GM21825 (cell line): Measurements from ENCODE around the gene ADSL.

Experiments used
- ATAC-seq: cut with Tn5 transposase; IDR thresholded peaks from one replicate; pipeline ENCODE4 v1.9.1; 2021; ENCODE audit warnings: mild to moderate bottlenecking, moderate library complexity; ENCODE audit not compliant: unreplicated experiment

ADSL gene

DNA sequence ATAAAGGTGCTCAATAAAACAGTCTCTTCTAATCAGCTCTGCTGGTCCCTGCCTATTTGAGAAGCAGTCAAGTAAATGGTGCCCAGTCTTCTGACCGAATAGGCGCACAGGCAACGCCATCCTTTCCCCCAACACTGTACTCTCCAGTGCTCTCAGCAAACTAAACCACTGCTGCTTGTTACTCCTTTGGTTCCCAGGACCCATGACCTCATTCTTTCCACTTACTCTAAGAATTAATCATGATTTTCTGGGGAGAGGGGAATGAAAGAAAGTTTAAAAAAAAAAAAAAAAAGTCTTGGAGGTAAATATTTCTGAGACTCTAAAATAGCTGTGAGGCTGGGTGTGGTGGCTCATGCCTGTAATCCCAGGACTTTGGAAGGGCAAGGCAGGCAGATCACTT is 87.8 kb downstream of the ADSL start:
- no peak for ATAC-seq

DNA sequence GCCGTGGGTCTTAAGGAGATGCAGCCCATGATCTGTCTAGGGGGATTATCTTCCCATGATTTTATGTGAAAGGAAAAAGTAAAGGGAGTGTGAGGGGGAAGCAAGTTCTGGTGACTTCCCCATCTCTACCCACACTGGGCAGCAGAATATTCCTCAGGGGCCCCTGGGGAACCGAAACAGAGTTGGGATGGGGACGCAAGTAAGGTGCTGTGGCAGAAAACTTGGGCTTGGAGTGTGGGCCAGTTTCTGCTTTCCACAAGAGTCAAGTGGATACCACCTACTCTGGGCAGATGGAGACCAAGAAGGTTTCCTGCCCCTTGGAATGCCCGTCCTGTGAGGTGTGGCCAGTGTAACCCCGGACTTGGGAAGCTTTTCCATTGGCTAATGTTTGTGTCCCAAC is 88.4 kb downstream of the ADSL start:
- ATAC-seq: no peak

DNA sequence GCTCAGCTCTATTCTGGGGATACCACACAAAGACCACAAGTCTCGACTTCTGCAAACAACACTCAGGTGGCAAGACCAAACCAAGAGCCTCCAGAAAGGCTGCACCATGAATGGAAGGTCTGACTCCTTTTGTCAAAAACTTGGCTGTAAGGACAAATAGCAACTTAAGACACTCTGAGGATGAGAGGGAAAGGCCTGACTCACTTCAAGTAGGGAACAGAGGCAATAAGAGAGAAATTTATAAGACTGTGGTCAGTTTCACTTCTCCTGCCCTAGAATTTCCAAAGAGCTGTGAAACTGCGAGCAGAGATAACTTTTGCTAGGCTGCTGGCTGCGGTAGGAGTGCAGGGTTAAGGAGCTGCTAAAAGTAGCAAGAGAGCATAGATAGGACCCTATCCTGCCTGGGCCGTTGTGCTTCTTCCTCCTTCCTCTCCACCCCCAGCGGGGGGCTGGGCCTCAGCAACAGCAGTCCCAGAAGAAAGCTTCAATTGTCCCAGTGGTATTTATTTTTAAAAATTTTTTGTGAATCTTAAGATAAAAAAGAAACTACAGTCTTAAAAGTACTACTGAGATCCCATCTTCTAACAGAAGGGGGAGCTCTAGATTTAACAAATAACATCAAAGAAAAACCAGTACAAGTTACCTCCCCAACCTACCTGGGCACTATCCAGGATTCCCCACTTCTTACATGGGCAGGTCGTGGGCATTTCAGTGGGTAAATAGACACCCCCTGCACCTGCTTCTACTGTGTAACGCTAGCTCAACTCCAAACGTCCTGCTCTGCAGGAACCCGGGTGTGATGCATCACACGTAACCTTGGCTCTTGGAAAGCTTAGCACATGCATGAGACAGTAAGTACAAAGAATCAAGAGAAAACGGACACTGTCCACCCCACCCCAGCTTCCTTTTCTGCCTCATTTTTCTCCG is 90.5 kb downstream of the ADSL start:
- ATAC-seq: peak; percentile 64
